ENCODE measurements around the gene AHCYL1.
A peak's percentile ranks its signal among the peaks of the same experiment; 100 is the strongest.

AHCYL1 gene

GRCh38 chr1:110059133-110059863 is 74.7 kb downstream of the AHCYL1 start:
- no peak for DNase-seq (ENCODE audit: low read depth, low spot score)
- no peak overlapping the region for H3K4me3 ChIP-seq (ENCODE audit: low read depth, low read length)
- no peak for TF ChIP-seq CTCF (IDR thresholded peaks at IDR 0.05; ENCODE audit: insufficient read depth, low read length, missing control alignments)
- ChIA-PET POLR2A (interaction anchor here (1.0 kb wide), 1 partner anchor 8 kb away, joined by 3 read pairs; no protein-coding TSS in a partner anchor), CTCF (interaction anchor here (0.9 to 26.6 kb wide), 7 partner anchors 12 to 233 kb away, joined by 3 to 935 read pairs (median 13); partner anchors contain the start of genes ALX3, STRIP1 and UBL4B)

GRCh38 chr1:110060034-110060661 is 75.6 kb downstream of the AHCYL1 start:
- CTCF ChIA-PET = interaction anchor here (0.6 to 26.6 kb wide), 11 partner anchors 8 to 289 kb away, joined by 3 to 935 read pairs (median 5); partner anchors contain the start of genes ALX3, STRIP1 and UBL4B
- POLR2A ChIA-PET = interaction anchor here (1.0 kb wide), 1 partner anchor 9 kb away, joined by 3 read pairs; no protein-coding TSS in a partner anchor
- DNase-seq (ENCODE audit: low read depth, low spot score) = no peak
- no peak overlapping the region for H3K4me3 ChIP-seq (ENCODE audit: low read depth, low read length)
- TF ChIP-seq CTCF (IDR thresholded peaks at IDR 0.05; ENCODE audit: insufficient read depth, low read length, missing control alignments) = peak; percentile 80

GRCh38 chr1:110060662-110061060 is 76.1 kb downstream of the AHCYL1 start:
- CTCF ChIA-PET = interaction anchor here (0.6 to 26.6 kb wide), 9 partner anchors 8 to 284 kb away, joined by 3 to 935 read pairs (median 12); partner anchors contain the start of genes ALX3, STRIP1 and UBL4B
- POLR2A ChIA-PET = no interaction called here
- no peak for DNase-seq (ENCODE audit: low read depth, low spot score)
- TF ChIP-seq CTCF (IDR thresholded peaks at IDR 0.05; ENCODE audit: insufficient read depth, low read length, missing control alignments) = no peak
- H3K4me3 ChIP-seq (ENCODE audit: low read depth, low read length) = no peak overlapping the region

- DNase-seq (ENCODE audit: low read depth, low spot score) = no peak
- TF ChIP-seq CTCF (IDR thresholded peaks at IDR 0.05; ENCODE audit: insufficient read depth, low read length, missing control alignments) = no peak
- POLR2A ChIA-PET = no interaction called here
- CTCF ChIA-PET = interaction anchor here (1.5 to 26.6 kb wide), 5 partner anchors 10 to 285 kb away, joined by 4 to 935 read pairs (median 12); partner anchors contain the start of genes STRIP1 and UBL4B
- H3K4me3 ChIP-seq (ENCODE audit: low read depth, low read length) = no peak overlapping the region
Measured at GRCh38 chr1:110061341-110061740, 76.8 kb downstream of the AHCYL1 start.

GRCh38 chr1:110062612-110063011 is 78.0 kb downstream of the AHCYL1 start:
- ChIA-PET CTCF (interaction anchor here (1.8 to 26.6 kb wide), 3 partner anchors 9 to 37 kb away, joined by 5 to 935 read pairs (median 500); partner anchors contain the start of genes STRIP1 and UBL4B), POLR2A (interaction anchor here (1.3 kb wide), 1 partner anchor 8 kb away, joined by 3 read pairs; no protein-coding TSS in a partner anchor)
- no peak overlapping the region for H3K4me3 ChIP-seq (ENCODE audit: low read depth, low read length)
- TF ChIP-seq CTCF (IDR thresholded peaks at IDR 0.05; ENCODE audit: insufficient read depth, low read length, missing control alignments) = no peak
- DNase-seq (ENCODE audit: low read depth, low spot score) = no peak

GRCh38 chr1:110063781-110064180 is 79.2 kb downstream of the AHCYL1 start:
- TF ChIP-seq CTCF (IDR thresholded peaks at IDR 0.05; ENCODE audit: insufficient read depth, low read length, missing control alignments) = no peak
- no peak for DNase-seq (ENCODE audit: low read depth, low spot score)
- ChIA-PET POLR2A (no interaction called here), CTCF (interaction anchor here (21.4 to 26.6 kb wide), 2 partner anchors 22 to 36 kb away, joined by 500 to 935 read pairs; partner anchors contain the start of genes STRIP1 and UBL4B)
- H3K4me3 ChIP-seq (ENCODE audit: low read depth, low read length) = no peak overlapping the region

Measured in AG04449 (cell line).